ENCODE results near the gene KDM8. TPM values are rescaled to one million over a fixed set of nuclear protein-coding genes. Genes with fewer than 3 reads are reported as not detected.

The KDM8 gene
- total RNA-seq, 1 experiment from 2014 or later = 10.9 TPM

GRCh38 chr16:27239906-27240655 lies 36.8 kb downstream of the KDM8 start:
- no peaks in the 10 kb centered on the region for H3K36me3 Mint-ChIP-seq
- ChIA-PET CTCF (interaction anchor here (0.9 kb wide), 1 partner anchor 61 kb away, joined by 3 read pairs; no protein-coding TSS in a partner anchor), POLR2A (no interaction called here)
- no peaks in the 10 kb centered on the region for H3K9me3 Mint-ChIP-seq
- TF ChIP-seq PRDM15 (CRISPR knock-in tag; IDR thresholded peaks at IDR 0.05) = no peak
- no peak for TF ChIP-seq GABPB1 (CRISPR knock-in tag; IDR thresholded peaks at IDR 0.05)
- no peak for TF ChIP-seq ZNF317 (CRISPR knock-in tag; IDR thresholded peaks at IDR 0.05; ENCODE audit: borderline replicate concordance, low read depth)
- no peak for TF ChIP-seq OVOL2 (CRISPR knock-in tag; IDR thresholded peaks at IDR 0.05; ENCODE audit: borderline replicate concordance)
- TF ChIP-seq, protein P1, sequence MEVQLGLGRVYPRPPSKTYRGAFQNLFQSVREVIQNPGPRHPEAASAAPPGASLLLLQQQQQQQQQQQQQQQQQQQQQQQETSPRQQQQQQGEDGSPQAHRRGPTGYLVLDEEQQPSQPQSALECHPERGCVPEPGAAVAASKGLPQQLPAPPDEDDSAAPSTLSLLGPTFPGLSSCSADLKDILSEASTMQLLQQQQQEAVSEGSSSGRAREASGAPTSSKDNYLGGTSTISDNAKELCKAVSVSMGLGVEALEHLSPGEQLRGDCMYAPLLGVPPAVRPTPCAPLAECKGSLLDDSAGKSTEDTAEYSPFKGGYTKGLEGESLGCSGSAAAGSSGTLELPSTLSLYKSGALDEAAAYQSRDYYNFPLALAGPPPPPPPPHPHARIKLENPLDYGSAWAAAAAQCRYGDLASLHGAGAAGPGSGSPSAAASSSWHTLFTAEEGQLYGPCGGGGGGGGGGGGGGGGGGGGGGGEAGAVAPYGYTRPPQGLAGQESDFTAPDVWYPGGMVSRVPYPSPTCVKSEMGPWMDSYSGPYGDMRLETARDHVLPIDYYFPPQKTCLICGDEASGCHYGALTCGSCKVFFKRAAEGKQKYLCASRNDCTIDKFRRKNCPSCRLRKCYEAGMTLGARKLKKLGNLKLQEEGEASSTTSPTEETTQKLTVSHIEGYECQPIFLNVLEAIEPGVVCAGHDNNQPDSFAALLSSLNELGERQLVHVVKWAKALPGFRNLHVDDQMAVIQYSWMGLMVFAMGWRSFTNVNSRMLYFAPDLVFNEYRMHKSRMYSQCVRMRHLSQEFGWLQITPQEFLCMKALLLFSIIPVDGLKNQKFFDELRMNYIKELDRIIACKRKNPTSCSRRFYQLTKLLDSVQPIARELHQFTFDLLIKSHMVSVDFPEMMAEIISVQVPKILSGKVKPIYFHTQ (CRISPR knock-in tag; IDR thresholded peaks at IDR 0.05) = no peak
- no peak for TF ChIP-seq ZNF532 (CRISPR knock-in tag; IDR thresholded peaks at IDR 0.05; ENCODE audit: borderline replicate concordance)
- no peak for TF ChIP-seq ZBTB21 (CRISPR knock-in tag; IDR thresholded peaks at IDR 0.05; ENCODE audit: borderline replicate concordance)
- no peak for TF ChIP-seq ZNF263 (CRISPR knock-in tag; IDR thresholded peaks at IDR 0.05; ENCODE audit: low read depth)
- TF ChIP-seq CREM (CRISPR knock-in tag; IDR thresholded peaks at IDR 0.05) = no peak
- no peak for TF ChIP-seq TEAD1 (CRISPR knock-in tag; IDR thresholded peaks at IDR 0.05)
- TF ChIP-seq FOXP1 (CRISPR knock-in tag; IDR thresholded peaks at IDR 0.05; ENCODE audit: borderline replicate concordance) = no peak
- TF ChIP-seq E2F5 (CRISPR knock-in tag; IDR thresholded peaks at IDR 0.05) = no peak
- TF ChIP-seq ZNF423 (CRISPR knock-in tag; IDR thresholded peaks at IDR 0.05) = no peak
- no peak for TF ChIP-seq E2F4 (CRISPR knock-in tag; IDR thresholded peaks at IDR 0.05; ENCODE audit: borderline replicate concordance, low read depth)
- TF ChIP-seq, protein P2, sequence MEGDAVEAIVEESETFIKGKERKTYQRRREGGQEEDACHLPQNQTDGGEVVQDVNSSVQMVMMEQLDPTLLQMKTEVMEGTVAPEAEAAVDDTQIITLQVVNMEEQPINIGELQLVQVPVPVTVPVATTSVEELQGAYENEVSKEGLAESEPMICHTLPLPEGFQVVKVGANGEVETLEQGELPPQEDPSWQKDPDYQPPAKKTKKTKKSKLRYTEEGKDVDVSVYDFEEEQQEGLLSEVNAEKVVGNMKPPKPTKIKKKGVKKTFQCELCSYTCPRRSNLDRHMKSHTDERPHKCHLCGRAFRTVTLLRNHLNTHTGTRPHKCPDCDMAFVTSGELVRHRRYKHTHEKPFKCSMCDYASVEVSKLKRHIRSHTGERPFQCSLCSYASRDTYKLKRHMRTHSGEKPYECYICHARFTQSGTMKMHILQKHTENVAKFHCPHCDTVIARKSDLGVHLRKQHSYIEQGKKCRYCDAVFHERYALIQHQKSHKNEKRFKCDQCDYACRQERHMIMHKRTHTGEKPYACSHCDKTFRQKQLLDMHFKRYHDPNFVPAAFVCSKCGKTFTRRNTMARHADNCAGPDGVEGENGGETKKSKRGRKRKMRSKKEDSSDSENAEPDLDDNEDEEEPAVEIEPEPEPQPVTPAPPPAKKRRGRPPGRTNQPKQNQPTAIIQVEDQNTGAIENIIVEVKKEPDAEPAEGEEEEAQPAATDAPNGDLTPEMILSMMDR (IDR thresholded peaks at IDR 0.05) = no peak
- TF ChIP-seq TCF7 (CRISPR knock-in tag; IDR thresholded peaks at IDR 0.05; ENCODE audit: low read depth) = no peak
- no peak for TF ChIP-seq NFE2L1 (CRISPR knock-in tag; IDR thresholded peaks at IDR 0.05)
- no peaks in the 10 kb centered on the region for H3K27me3 Mint-ChIP-seq (ENCODE audit: low read depth)
- no peak overlapping the region for H3K4me3 Mint-ChIP-seq
- H3K27ac Mint-ChIP-seq = no peak overlapping the region
- DNase-seq (ENCODE audit: low spot score) = no peak
- peaks cover 45% of the 10 kb centered on the region for H3K4me1 Mint-ChIP-seq
- ATAC-seq = no peak
